Measurements from ENCODE around the gene SRGAP1.

DNA sequence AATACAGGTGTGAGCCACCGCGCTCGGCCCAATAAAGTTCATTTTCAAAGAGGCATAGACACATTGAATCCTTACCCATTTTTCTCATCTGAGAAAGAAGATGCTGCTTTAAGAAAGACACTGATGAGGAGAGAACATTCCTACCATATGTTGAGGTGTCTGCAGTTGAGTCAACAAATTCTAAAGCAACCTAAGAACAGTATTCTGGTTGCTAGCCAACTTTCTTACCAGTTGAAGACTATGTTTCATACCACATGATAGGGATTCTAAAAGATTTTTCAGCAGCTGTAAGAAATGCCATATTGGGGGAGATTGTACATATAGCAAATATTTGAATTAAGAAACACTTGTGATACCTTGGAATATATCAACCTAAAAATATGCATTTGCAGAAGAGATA lies 160.1 kb downstream of the SRGAP1 start:
- TF ChIP-seq CTCF (IDR thresholded peaks at IDR 0.05) (no peak), EZH2 (IDR thresholded peaks at IDR 0.05) (no peak), EZH2phosphoT487 (IDR thresholded peaks at IDR 0.05) (no peak)
